K562 (cell line): ENCODE measurements around the gene MGST3. TPM values are rescaled to one million over a fixed set of nuclear protein-coding genes. Genes with fewer than 3 reads are reported as not detected.

Source experiments
- polyA plus RNA-seq, 8 experiments: library from polyadenylated mRNA; depleted of rRNA in 4 of 8; stranded (reverse) in 5 of 8; unstranded in 3 of 8; fragments of >200 nt; fragmentation: Nextera tagmentation in 2 of 8; fragmentation: Illumina TruSeq in 1 of 8; extraction: Ambion mirVana in 2 of 8; extraction: Trizol in 1 of 8; gene quantifications; 2 replicates each; pipeline versions ENCODE4 v1.2.1 to v1.2.3, GENCODE V29; 2011 to 2014; ENCODE audit warnings: inconsistent platforms in 1 of 8, missing spikeins in 1 of 8
- total RNA-seq, 7 experiments: library from RNA; depleted of rRNA in 6 of 7; stranded (reverse); fragments of >200 nt in 6 of 7; fragmentation: Illumina TruSeq in 2 of 7; extraction: Trizol in 2 of 7; gene quantifications; 2 replicates each; pipeline versions ENCODE4 v1.2.1 to v1.2.3, GENCODE V29; 2011 to 2021; ENCODE audit warnings: low replicate concordance in 1 of 7

Gene MGST3
- total and polyA plus RNA-seq, 9 of the 15 experiments (the other 6 are each of a cell fraction or from before 2014, with no cell fraction given): 70.7 to 287 (median 105) TPM

Other genes starting within 250 kb of the MGST3 start
- not detected in 2 replicates for gene RXRG, start 186.1 kb upstream of the MGST3 start, total RNA-seq (2014; rRNA removed)
- not detected in 2 replicates for gene RXRG, start 186.1 kb upstream of the MGST3 start, total RNA-seq (2014; rRNA removed; fragmentation: Illumina TruSeq; extraction: Trizol)
- not detected in 2 replicates for gene RXRG, start 186.1 kb upstream of the MGST3 start, total RNA-seq (2015; rRNA removed; fragmentation: Illumina TruSeq; extraction: Trizol)
- gene RXRG, start 186.1 kb upstream of the MGST3 start, total RNA-seq (2021): not detected in 2 replicates
- not detected in 2 replicates for gene RXRG, start 186.1 kb upstream of the MGST3 start, polyA plus RNA-seq (2011; rRNA removed)
- not detected in 2 replicates for gene RXRG, start 186.1 kb upstream of the MGST3 start, polyA plus RNA-seq (2014; fragmentation: Illumina TruSeq; extraction: Trizol)
- gene RXRG, start 186.1 kb upstream of the MGST3 start, polyA plus RNA-seq (2014; fragmentation: Nextera tagmentation; extraction: Ambion mirVana): not detected
- not detected in 2 replicates for gene RXRG, start 186.1 kb upstream of the MGST3 start, polyA plus RNA-seq (2014; rRNA removed)
- gene LRRC52, start 87.2 kb upstream of the MGST3 start, total RNA-seq (2014; rRNA removed): not detected in 2 replicates
- not detected in 2 replicates for gene LRRC52, start 87.2 kb upstream of the MGST3 start, total RNA-seq (2014; rRNA removed; fragmentation: Illumina TruSeq; extraction: Trizol)
- not detected in 2 replicates for gene LRRC52, start 87.2 kb upstream of the MGST3 start, total RNA-seq (2015; rRNA removed; fragmentation: Illumina TruSeq; extraction: Trizol)
- not detected in 2 replicates for gene LRRC52, start 87.2 kb upstream of the MGST3 start, total RNA-seq (2021)
- not detected in 2 replicates for gene LRRC52, start 87.2 kb upstream of the MGST3 start, polyA plus RNA-seq (2011; rRNA removed)
- gene LRRC52, start 87.2 kb upstream of the MGST3 start, polyA plus RNA-seq (2014; fragmentation: Illumina TruSeq; extraction: Trizol): not detected in 2 replicates
- gene LRRC52, start 87.2 kb upstream of the MGST3 start, polyA plus RNA-seq (2014; fragmentation: Nextera tagmentation; extraction: Ambion mirVana): not detected
- not detected in 2 replicates for gene LRRC52, start 87.2 kb upstream of the MGST3 start, polyA plus RNA-seq (2014; rRNA removed)
- gene ALDH9A1, start 67.3 kb downstream of the MGST3 start, total RNA-seq (2014; rRNA removed): 29.7 and 46.4 TPM in 2 replicates
- 38.6 and 43.3 TPM in 2 replicates for gene ALDH9A1, start 67.3 kb downstream of the MGST3 start, total RNA-seq (2014; rRNA removed; fragmentation: Illumina TruSeq; extraction: Trizol)
- gene ALDH9A1, start 67.3 kb downstream of the MGST3 start, total RNA-seq (2015; rRNA removed; fragmentation: Illumina TruSeq; extraction: Trizol): 38.1 and 39.2 TPM in 2 replicates
- gene ALDH9A1, start 67.3 kb downstream of the MGST3 start, total RNA-seq (2021): 36.7 and 40.5 TPM in 2 replicates
- 42.6 and 54.3 TPM in 2 replicates for gene ALDH9A1, start 67.3 kb downstream of the MGST3 start, polyA plus RNA-seq (2011; rRNA removed)
- gene ALDH9A1, start 67.3 kb downstream of the MGST3 start, polyA plus RNA-seq (2014; fragmentation: Illumina TruSeq; extraction: Trizol): 40.5 and 42.6 TPM in 2 replicates
- 10 to 100 TPM; 26.5 to 35.0 TPM for gene ALDH9A1, start 67.3 kb downstream of the MGST3 start, polyA plus RNA-seq (2014; fragmentation: Nextera tagmentation; extraction: Ambion mirVana)
- 31.0 and 32.7 TPM in 2 replicates for gene ALDH9A1, start 67.3 kb downstream of the MGST3 start, polyA plus RNA-seq (2014; rRNA removed)
- gene TMCO1, start 137.6 kb downstream of the MGST3 start, total RNA-seq (2014; rRNA removed): 69.3 and 92.7 TPM in 2 replicates
- 175 and 184 TPM in 2 replicates for gene TMCO1, start 137.6 kb downstream of the MGST3 start, total RNA-seq (2014; rRNA removed; fragmentation: Illumina TruSeq; extraction: Trizol)
- gene TMCO1, start 137.6 kb downstream of the MGST3 start, total RNA-seq (2015; rRNA removed; fragmentation: Illumina TruSeq; extraction: Trizol): 151 and 166 TPM in 2 replicates
- gene TMCO1, start 137.6 kb downstream of the MGST3 start, total RNA-seq (2021): 142 and 163 TPM in 2 replicates
- gene TMCO1, start 137.6 kb downstream of the MGST3 start, polyA plus RNA-seq (2011; rRNA removed): 230 and 276 TPM in 2 replicates
- 184 and 213 TPM in 2 replicates for gene TMCO1, start 137.6 kb downstream of the MGST3 start, polyA plus RNA-seq (2014; fragmentation: Illumina TruSeq; extraction: Trizol)
- gene TMCO1, start 137.6 kb downstream of the MGST3 start, polyA plus RNA-seq (2014; fragmentation: Nextera tagmentation; extraction: Ambion mirVana): 100 to 1,000 TPM; 412 to 561 TPM
- 123 and 126 TPM in 2 replicates for gene TMCO1, start 137.6 kb downstream of the MGST3 start, polyA plus RNA-seq (2014; rRNA removed)
- gene UCK2, start 196.4 kb downstream of the MGST3 start, total RNA-seq (2014; rRNA removed): 145 and 159 TPM in 2 replicates
- gene UCK2, start 196.4 kb downstream of the MGST3 start, total RNA-seq (2014; rRNA removed; fragmentation: Illumina TruSeq; extraction: Trizol): 59.0 and 78.5 TPM in 2 replicates
- gene UCK2, start 196.4 kb downstream of the MGST3 start, total RNA-seq (2015; rRNA removed; fragmentation: Illumina TruSeq; extraction: Trizol): 71.6 and 73.9 TPM in 2 replicates
- 95.9 and 98.2 TPM in 2 replicates for gene UCK2, start 196.4 kb downstream of the MGST3 start, total RNA-seq (2021)
- gene UCK2, start 196.4 kb downstream of the MGST3 start, polyA plus RNA-seq (2011; rRNA removed): 90.5 and 103 TPM in 2 replicates
- gene UCK2, start 196.4 kb downstream of the MGST3 start, polyA plus RNA-seq (2014; fragmentation: Illumina TruSeq; extraction: Trizol): 95.8 and 111 TPM in 2 replicates
- 10 to 100 TPM; 84.6 to 86.7 TPM for gene UCK2, start 196.4 kb downstream of the MGST3 start, polyA plus RNA-seq (2014; fragmentation: Nextera tagmentation; extraction: Ambion mirVana)
- 104 and 122 TPM in 2 replicates for gene UCK2, start 196.4 kb downstream of the MGST3 start, polyA plus RNA-seq (2014; rRNA removed)